DND-41 (cell line): ENCODE results near the gene EFR3B.

Experiments used
- ATAC-seq: fragments of 200-7000 bp; cut with Tn5 transposase; 3 replicates; pipeline ENCODE4 v1.9.1; 2021; ENCODE audit warnings: low read depth; ENCODE audit not compliant: insufficient read depth
- DNase-seq: peaks from one replicate; pipeline ENCODE4 v3.0.0-alpha.2; 2020
- H2AFZ ChIP-seq: 2 replicates; pipeline ENCODE4 v1.6.0; 2012; ENCODE audit warnings: low read depth, low read length
- H3K27ac ChIP-seq: 2 replicates; pipeline ENCODE4 v1.5.1; 2012; ENCODE audit warnings: low read length, inconsistent platforms
- H3K27me3 ChIP-seq: fragments of 200-600 bp; sonication (generic); 2 replicates; pipeline ENCODE4 v1.6.0; 2012; ENCODE audit warnings: low read length, mild to moderate bottlenecking, inconsistent platforms; ENCODE audit not compliant: insufficient read depth, poor library complexity
- H3K36me3 ChIP-seq: 2 replicates; pipeline ENCODE4 v1.5.1; 2012; ENCODE audit warnings: low read length, inconsistent platforms; ENCODE audit not compliant: insufficient read depth
- H3K4me1 ChIP-seq: 2 replicates; pipeline ENCODE4 v1.5.1; 2012; ENCODE audit warnings: mild to moderate bottlenecking, low read length; ENCODE audit not compliant: insufficient read depth
- H3K4me2 ChIP-seq: 2 replicates; pipeline ENCODE4 v1.6.0; 2012; ENCODE audit warnings: mild to moderate bottlenecking, moderate library complexity, low read length, inconsistent platforms; ENCODE audit not compliant: insufficient read depth
- H3K4me3 ChIP-seq, 2 experiments: fragments of 200-600 bp in 1 of 2; shearing (Covaris generic) in 1 of 2; 2 replicates each; pipeline ENCODE4 v1.5.1; 2012 to 2016; ENCODE audit warnings: inconsistent platforms in 2 of 2, low read length in 2 of 2, mild to moderate bottlenecking in 2 of 2, low read depth in 1 of 2, moderate library complexity in 1 of 2
- H3K79me2 ChIP-seq: 2 replicates; pipeline ENCODE4 v1.6.0; 2012; ENCODE audit warnings: low read length, inconsistent platforms; ENCODE audit not compliant: insufficient read depth
- H3K9ac ChIP-seq: 2 replicates; pipeline ENCODE4 v1.6.0; 2012; ENCODE audit warnings: low read depth, mild to moderate bottlenecking, inconsistent platforms, low read length, moderate library complexity
- H3K9me3 ChIP-seq: 2 replicates; pipeline ENCODE4 v1.5.1; 2012; ENCODE audit warnings: low read length, moderate library complexity, mild to moderate bottlenecking, inconsistent platforms; ENCODE audit not compliant: insufficient read depth, severe bottlenecking
- H4K20me1 ChIP-seq: 2 replicates; pipeline ENCODE4 v1.6.0; 2012; ENCODE audit warnings: low read length; ENCODE audit not compliant: insufficient read depth
- EZH2 ChIP-seq: IDR thresholded peaks from 3 replicates; pipeline ENCODE4 v1.6.1; 2012; ENCODE audit warnings: borderline replicate concordance, low read depth, mild to moderate bottlenecking, moderate library complexity, low read length, inconsistent platforms; ENCODE audit not compliant: severe bottlenecking
- TF ChIP-seq, protein P1 (sequence below): IDR thresholded peaks from 2 replicates; pipeline ENCODE4 v1.5.1; 2012; ENCODE audit warnings: borderline replicate concordance, low read length, moderate library complexity, mild to moderate bottlenecking; ENCODE audit not compliant: poor library complexity, severe bottlenecking; ENCODE audit errors: extremely low read depth

EFR3B gene

DNA sequence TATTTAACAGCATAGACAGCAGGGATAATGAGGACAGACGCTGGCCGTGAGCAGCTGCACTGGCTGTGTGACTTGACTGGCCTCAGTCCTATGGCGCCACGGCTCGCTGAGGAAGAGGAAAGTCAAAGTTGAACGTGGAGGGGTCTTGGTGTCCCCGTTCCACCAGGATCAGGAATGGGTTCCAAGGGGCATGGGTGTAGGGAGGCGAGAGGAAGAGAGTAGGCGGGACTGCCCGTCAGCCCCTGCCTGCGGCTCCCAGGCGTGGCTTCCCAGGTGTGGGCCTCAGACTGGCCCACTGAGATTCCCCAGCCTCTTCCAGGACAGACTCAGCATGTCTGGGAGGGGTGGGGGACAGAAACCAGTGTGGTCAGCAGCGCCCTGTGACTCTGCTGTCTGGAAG lies 75.1 kb downstream of the EFR3B start:
- Histone ChIP-seq H3K36me3 (no peaks in the 10 kb centered on the region), H4K20me1 (no peaks in the 10 kb centered on the region), H3K4me2 (no peak overlapping the region), H3K27ac (no peak overlapping the region), H3K27me3 (peaks cover 2% of the 10 kb centered on the region), H3K9ac (no peak overlapping the region), H3K4me1 (no peaks in the 10 kb centered on the region), H3K79me2 (no peaks in the 10 kb centered on the region), H2AFZ (no peak overlapping the region), H3K4me3 (no peak overlapping the region), H3K9me3 (no peaks in the 10 kb centered on the region)
- DNase-seq (no peak), ATAC-seq (no peak)
- no peak for TF ChIP-seq EZH2
- TF ChIP-seq, protein P1, sequence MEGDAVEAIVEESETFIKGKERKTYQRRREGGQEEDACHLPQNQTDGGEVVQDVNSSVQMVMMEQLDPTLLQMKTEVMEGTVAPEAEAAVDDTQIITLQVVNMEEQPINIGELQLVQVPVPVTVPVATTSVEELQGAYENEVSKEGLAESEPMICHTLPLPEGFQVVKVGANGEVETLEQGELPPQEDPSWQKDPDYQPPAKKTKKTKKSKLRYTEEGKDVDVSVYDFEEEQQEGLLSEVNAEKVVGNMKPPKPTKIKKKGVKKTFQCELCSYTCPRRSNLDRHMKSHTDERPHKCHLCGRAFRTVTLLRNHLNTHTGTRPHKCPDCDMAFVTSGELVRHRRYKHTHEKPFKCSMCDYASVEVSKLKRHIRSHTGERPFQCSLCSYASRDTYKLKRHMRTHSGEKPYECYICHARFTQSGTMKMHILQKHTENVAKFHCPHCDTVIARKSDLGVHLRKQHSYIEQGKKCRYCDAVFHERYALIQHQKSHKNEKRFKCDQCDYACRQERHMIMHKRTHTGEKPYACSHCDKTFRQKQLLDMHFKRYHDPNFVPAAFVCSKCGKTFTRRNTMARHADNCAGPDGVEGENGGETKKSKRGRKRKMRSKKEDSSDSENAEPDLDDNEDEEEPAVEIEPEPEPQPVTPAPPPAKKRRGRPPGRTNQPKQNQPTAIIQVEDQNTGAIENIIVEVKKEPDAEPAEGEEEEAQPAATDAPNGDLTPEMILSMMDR = no peak

DNA sequence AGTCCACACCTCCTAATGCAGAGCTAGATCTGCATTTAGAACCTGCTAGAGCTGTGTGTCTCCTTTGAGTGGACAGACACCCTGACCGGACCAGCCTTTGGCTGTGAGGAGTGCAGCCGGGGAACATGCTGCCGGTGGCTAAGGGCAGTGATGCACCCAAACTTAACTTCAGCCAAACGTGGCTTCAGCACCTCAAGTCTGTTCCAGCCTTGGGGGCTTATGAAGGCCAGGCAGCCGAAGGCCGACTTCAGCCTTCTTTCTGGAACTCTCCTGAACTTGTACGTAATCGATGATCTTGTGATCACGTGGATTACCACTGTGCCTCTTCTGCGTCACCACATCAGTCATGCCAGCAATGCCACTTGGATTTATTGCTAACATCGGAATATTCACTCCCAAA lies 77.4 kb downstream of the EFR3B start:
- no peak for DNase-seq
- H3K36me3 ChIP-seq = no peaks in the 10 kb centered on the region
- H3K9ac ChIP-seq = no peak overlapping the region
- H4K20me1 ChIP-seq = no peaks in the 10 kb centered on the region
- no peak for ATAC-seq
- H3K4me2 ChIP-seq = no peak overlapping the region
- H2AFZ ChIP-seq = no peak overlapping the region
- no peaks in the 10 kb centered on the region for H3K79me2 ChIP-seq
- H3K9me3 ChIP-seq = no peaks in the 10 kb centered on the region
- no peak overlapping the region for H3K27ac ChIP-seq
- no peaks in the 10 kb centered on the region for H3K4me1 ChIP-seq
- H3K4me3 ChIP-seq = no peak overlapping the region
- peaks cover 1% of the 10 kb centered on the region for H3K27me3 ChIP-seq
- no peak for TF ChIP-seq EZH2
- TF ChIP-seq, protein P1 = no peak

DNA sequence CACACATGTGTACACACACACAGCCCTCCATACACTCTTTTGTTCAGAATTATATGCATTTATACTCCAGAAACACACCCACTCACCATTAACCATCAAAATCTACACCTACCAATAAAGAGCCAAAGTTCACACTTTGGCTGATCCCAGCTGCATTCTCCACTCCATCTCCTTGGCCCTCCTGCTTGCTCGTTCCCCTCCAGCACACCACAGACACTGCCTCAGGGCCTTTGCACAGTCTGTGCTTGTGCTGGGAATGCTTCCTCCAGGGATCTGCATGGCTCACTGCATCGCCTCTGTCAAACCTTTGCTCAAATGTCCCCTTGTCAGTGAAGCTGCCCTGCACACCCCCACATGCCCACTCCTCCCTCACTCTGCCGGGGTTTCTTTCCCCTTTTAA lies 80.5 kb downstream of the EFR3B start:
- ATAC-seq = no peak
- H3K9me3 ChIP-seq = no peaks in the 10 kb centered on the region
- H4K20me1 ChIP-seq = no peaks in the 10 kb centered on the region
- H3K4me3 ChIP-seq = no peak overlapping the region
- H3K79me2 ChIP-seq = no peaks in the 10 kb centered on the region
- H3K27me3 ChIP-seq = no peaks in the 10 kb centered on the region
- no peak for TF ChIP-seq EZH2
- TF ChIP-seq, protein P1 = no peak
- DNase-seq = no peak
- no peaks in the 10 kb centered on the region for H3K4me1 ChIP-seq
- no peak overlapping the region for H3K4me2 ChIP-seq
- no peak overlapping the region for H2AFZ ChIP-seq
- no peak overlapping the region for H3K9ac ChIP-seq
- H3K36me3 ChIP-seq = no peaks in the 10 kb centered on the region
- no peak overlapping the region for H3K27ac ChIP-seq

DNA sequence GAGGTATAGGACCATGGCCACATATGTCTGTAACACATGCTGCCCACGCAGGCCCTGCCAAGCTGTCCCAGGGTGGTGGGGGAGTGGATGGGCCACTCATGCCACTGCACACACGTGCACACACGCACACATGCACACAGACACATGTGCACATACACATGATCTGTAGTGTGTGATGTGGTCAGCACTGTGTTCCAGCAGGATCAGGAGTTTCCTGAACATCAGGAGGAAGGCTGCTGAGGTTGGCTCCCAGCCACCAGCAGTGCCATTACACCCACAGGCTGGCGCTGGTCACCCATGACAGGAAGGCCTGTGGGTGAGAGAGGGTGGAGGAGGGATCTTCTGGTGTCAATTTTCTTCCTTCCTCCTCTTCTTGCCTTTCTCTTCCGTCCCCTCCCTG lies 81.8 kb downstream of the EFR3B start:
- H3K79me2 ChIP-seq = no peaks in the 10 kb centered on the region
- H3K4me1 ChIP-seq = no peaks in the 10 kb centered on the region
- H2AFZ ChIP-seq = no peak overlapping the region
- no peak for ATAC-seq
- H4K20me1 ChIP-seq = no peaks in the 10 kb centered on the region
- no peak overlapping the region for H3K27ac ChIP-seq
- H3K27me3 ChIP-seq = no peaks in the 10 kb centered on the region
- H3K9me3 ChIP-seq = no peaks in the 10 kb centered on the region
- no peak for DNase-seq
- H3K9ac ChIP-seq = no peak overlapping the region
- no peak overlapping the region for H3K4me3 ChIP-seq
- H3K4me2 ChIP-seq = no peak overlapping the region
- H3K36me3 ChIP-seq = no peaks in the 10 kb centered on the region
- no peak for TF ChIP-seq EZH2
- TF ChIP-seq, protein P1 = no peak
